ENCODE measurements around the gene ACACB.

GRCh38 chr12:109127533-109128242 lies 11.3 kb downstream of the ACACB start:
- TF ChIP-seq CTCF (IDR thresholded peaks at IDR 0.05; ENCODE audit: extremely low read depth in 1 of 2, insufficient read depth in 1 of 2, low read depth in 1 of 2, low read length in 2 of 2) (no peak), POLR2A (IDR thresholded peaks at IDR 0.05; ENCODE audit: low read depth, low read length) (no peak), EZH2 (IDR thresholded peaks at IDR 0.05; ENCODE audit: borderline replicate concordance, low read depth, low read length, severe bottlenecking) (no peak), MAX (IDR thresholded peaks at IDR 0.05; ENCODE audit: insufficient read depth, insufficient read length) (no peak)

Measured in endothelial cell of umbilical vein (primary cell).